Mesendoderm (in vitro differentiated cells): ENCODE results near the gene SLAIN2.

ENCODE experiments used
- DNase-seq: peaks from one replicate; pipeline ENCODE4 v3.0.0; 2013
- H2AK5ac ChIP-seq: 2 replicates; pipeline ENCODE4 v1.6.1; 2013; ENCODE audit warnings: low read length, inconsistent platforms
- H2BK120ac ChIP-seq: 2 replicates; pipeline ENCODE4 v1.6.1; 2013; ENCODE audit warnings: low read depth, mild to moderate bottlenecking, low read length, moderate library complexity, mixed read lengths
- H2BK15ac ChIP-seq: replicated peaks from 2 replicates; pipeline ENCODE4 v1.6.1; 2013; ENCODE audit warnings: low read depth, mild to moderate bottlenecking, moderate library complexity
- H2BK5ac ChIP-seq: 2 replicates; pipeline ENCODE4 v1.6.1; 2013; ENCODE audit warnings: low read length, inconsistent platforms
- H3K18ac ChIP-seq: 2 replicates; pipeline ENCODE4 v1.6.1; 2013; ENCODE audit warnings: mild to moderate bottlenecking, low read length, mixed read lengths
- H3K23ac ChIP-seq: one replicate; pipeline ENCODE4 v1.6.1; 2013; ENCODE audit warnings: low read length
- H3K27ac ChIP-seq: 2 replicates; pipeline ENCODE4 v1.5.1; 2013; ENCODE audit warnings: low read depth, mild to moderate bottlenecking, inconsistent platforms, low read length, moderate library complexity
- H3K27me3 ChIP-seq: 2 replicates; pipeline ENCODE4 v1.6.1; 2013; ENCODE audit warnings: low read length, control low read depth, mild to moderate bottlenecking, inconsistent platforms; ENCODE audit not compliant: insufficient read depth, poor library complexity
- H3K36me3 ChIP-seq: 2 replicates; pipeline ENCODE4 v1.6.1; 2013; ENCODE audit warnings: low read length, inconsistent platforms; ENCODE audit not compliant: control insufficient read depth, insufficient read depth
- H3K4ac ChIP-seq: one replicate; pipeline ENCODE4 v1.6.1; 2013; ENCODE audit warnings: low read depth, mild to moderate bottlenecking, low read length, moderate library complexity
- H3K4me1 ChIP-seq: 2 replicates; pipeline ENCODE4 v1.6.1; 2013; ENCODE audit warnings: low read depth, low read length, inconsistent platforms; ENCODE audit not compliant: control insufficient read depth
- H3K4me2 ChIP-seq: 2 replicates; pipeline ENCODE4 v1.6.1; 2013; ENCODE audit warnings: low read length
- H3K4me3 ChIP-seq: 2 replicates; pipeline ENCODE4 v1.5.1; 2013; ENCODE audit warnings: mild to moderate bottlenecking, low read length
- H3K56ac ChIP-seq: one replicate; pipeline ENCODE4 v1.6.1; 2013; ENCODE audit warnings: low read length
- H3K79me1 ChIP-seq: 2 replicates; pipeline ENCODE4 v1.6.1; 2013; ENCODE audit warnings: low read length, inconsistent platforms
- H3K79me2 ChIP-seq: 2 replicates; pipeline ENCODE4 v1.6.1; 2013; ENCODE audit warnings: mild to moderate bottlenecking, low read length; ENCODE audit not compliant: control insufficient read depth, insufficient read depth
- H3K9ac ChIP-seq: 2 replicates; pipeline ENCODE4 v1.6.1; 2013; ENCODE audit warnings: low read length, inconsistent platforms
- H4K5ac ChIP-seq: one replicate; pipeline ENCODE4 v1.6.1; 2013; ENCODE audit warnings: low read length
- H4K8ac ChIP-seq: one replicate; pipeline ENCODE4 v1.6.1; 2013; ENCODE audit warnings: low read depth, mild to moderate bottlenecking, control low read depth, low read length, moderate library complexity
- WGBS: extraction: QIAGEN DNeasy Blood & Tissue Kit; methylation state at CpG from one replicate; pipeline ENCODE4 v1.1.7; 2013; ENCODE audit warnings: low lambda C conversion rate, missing lambda C conversion rate; ENCODE audit not compliant: insufficient coverage; ENCODE audit errors: extremely low coverage; 5-methylcytosine and 5-hydroxymethylcytosine counted together

Gene SLAIN2

DNA sequence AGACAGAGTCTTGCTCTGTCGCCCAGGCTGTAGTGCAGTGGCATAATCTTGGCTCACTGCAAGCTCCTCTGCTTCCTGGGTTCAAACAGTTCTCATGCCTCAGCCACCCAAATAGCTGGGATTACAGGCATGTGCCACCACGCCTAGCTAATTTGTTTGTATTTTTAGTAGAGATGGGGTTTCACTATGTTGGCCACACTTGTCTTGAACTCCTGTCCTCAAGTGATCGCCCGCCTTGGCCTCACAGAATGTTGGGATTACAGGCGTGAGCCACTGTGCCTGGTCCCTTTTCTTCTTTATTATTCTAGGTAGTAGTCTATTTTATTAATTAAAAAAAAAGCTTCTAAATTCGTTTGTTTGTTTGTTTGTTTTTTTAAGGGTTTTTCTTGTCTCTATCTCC, 59.1 kb downstream of the SLAIN2 start:
- no peak overlapping the region for H3K4me3 ChIP-seq

DNA sequence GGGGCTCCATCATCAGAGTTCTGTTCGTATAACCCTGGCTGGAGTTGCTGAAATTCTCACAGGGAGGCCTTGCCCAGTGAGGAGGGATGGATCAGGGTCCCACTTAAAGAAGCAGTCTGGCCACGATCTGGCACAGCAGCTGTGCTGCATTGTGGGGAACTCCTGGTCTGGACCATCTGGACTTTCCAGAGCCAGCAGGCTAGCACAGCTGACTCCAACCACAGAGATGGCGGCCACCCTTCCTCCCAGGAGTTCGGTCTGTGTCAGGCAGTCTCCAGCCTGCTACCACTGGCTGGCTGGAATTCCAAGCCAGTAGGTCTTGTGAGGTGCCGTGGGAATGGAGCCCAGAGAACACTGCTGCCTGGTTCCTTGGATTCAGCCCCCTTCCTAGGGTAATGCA, 62.0 kb downstream of the SLAIN2 start:
- H3K9ac ChIP-seq = no peak overlapping the region
- H2AK5ac ChIP-seq = no peak overlapping the region
- no peak overlapping the region for H3K23ac ChIP-seq
- no peak overlapping the region for H2BK5ac ChIP-seq
- no peak overlapping the region for H3K27ac ChIP-seq
- no peaks in the 10 kb centered on the region for H3K27me3 ChIP-seq
- no peak overlapping the region for H2BK120ac ChIP-seq
- no peaks in the 10 kb centered on the region for H3K4me1 ChIP-seq
- H4K8ac ChIP-seq = no peak overlapping the region
- H3K79me1 ChIP-seq = no peaks in the 10 kb centered on the region
- no peak overlapping the region for H2BK15ac ChIP-seq
- no peaks in the 10 kb centered on the region for H3K79me2 ChIP-seq
- H3K4ac ChIP-seq = no peak overlapping the region
- no peaks in the 10 kb centered on the region for H3K36me3 ChIP-seq
- H4K5ac ChIP-seq = no peak overlapping the region
- H3K56ac ChIP-seq = no peak overlapping the region
- no peak overlapping the region for H3K4me2 ChIP-seq
- no CpG with 5 or more reads among the region's 5 CpGs for WGBS
- H3K18ac ChIP-seq = no peak overlapping the region
- H3K4me3 ChIP-seq = no peak overlapping the region
- DNase-seq = no peak

More for the DNA sequence above, 59.1 kb downstream of the SLAIN2 start:
- Histone ChIP-seq H2AK5ac (no peak overlapping the region), H3K56ac (no peak overlapping the region), H3K27me3 (no peaks in the 10 kb centered on the region), H3K9ac (no peak overlapping the region), H2BK15ac (no peak overlapping the region), H3K79me1 (no peaks in the 10 kb centered on the region), H3K4me2 (no peak overlapping the region), H3K18ac (no peak overlapping the region), H3K36me3 (no peaks in the 10 kb centered on the region), H3K27ac (no peak overlapping the region), H4K5ac (no peak overlapping the region), H3K4ac (no peak overlapping the region), H2BK120ac (no peak overlapping the region), H3K23ac (no peak overlapping the region), H2BK5ac (no peak overlapping the region), H3K4me1 (no peaks in the 10 kb centered on the region), H3K79me2 (no peaks in the 10 kb centered on the region), H4K8ac (no peak overlapping the region)
- no CpG with 5 or more reads among the region's 6 CpGs for WGBS
- no peak for DNase-seq

DNA sequence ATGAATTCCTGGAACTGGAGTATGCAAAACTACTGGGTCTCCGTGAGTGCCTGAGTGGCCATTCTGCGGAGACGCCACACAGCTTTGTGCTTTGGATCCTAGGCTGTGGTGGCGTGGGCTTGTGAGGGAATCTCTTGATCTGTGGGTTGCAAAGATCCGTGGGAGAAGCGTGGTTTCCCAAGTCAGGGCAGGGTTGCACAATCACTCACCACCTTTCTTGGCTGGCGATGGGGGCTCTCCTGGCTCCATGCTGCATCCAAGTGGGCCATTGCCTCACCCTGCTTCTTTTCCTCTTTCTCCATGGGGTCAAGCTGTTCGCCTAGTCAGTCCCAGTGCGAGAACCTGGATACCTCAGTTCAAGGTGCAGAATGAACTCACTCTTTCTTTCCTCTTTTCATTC, 62.5 kb downstream of the SLAIN2 start:
- H4K5ac ChIP-seq = no peak overlapping the region
- no peak overlapping the region for H2BK5ac ChIP-seq
- WGBS = no CpG with 5 or more reads among the region's 9 CpGs
- H3K27ac ChIP-seq = no peak overlapping the region
- no peaks in the 10 kb centered on the region for H3K4me1 ChIP-seq
- H3K56ac ChIP-seq = no peak overlapping the region
- no peak overlapping the region for H3K4ac ChIP-seq
- H3K36me3 ChIP-seq = no peaks in the 10 kb centered on the region
- no peak overlapping the region for H3K23ac ChIP-seq
- no peak for DNase-seq
- H2BK120ac ChIP-seq = no peak overlapping the region
- no peak overlapping the region for H3K18ac ChIP-seq
- H2AK5ac ChIP-seq = no peak overlapping the region
- H4K8ac ChIP-seq = no peak overlapping the region
- no peak overlapping the region for H3K4me2 ChIP-seq
- no peak overlapping the region for H3K9ac ChIP-seq
- no peaks in the 10 kb centered on the region for H3K79me2 ChIP-seq
- no peak overlapping the region for H2BK15ac ChIP-seq
- H3K79me1 ChIP-seq = no peaks in the 10 kb centered on the region
- H3K27me3 ChIP-seq = no peaks in the 10 kb centered on the region
- no peak overlapping the region for H3K4me3 ChIP-seq

DNA sequence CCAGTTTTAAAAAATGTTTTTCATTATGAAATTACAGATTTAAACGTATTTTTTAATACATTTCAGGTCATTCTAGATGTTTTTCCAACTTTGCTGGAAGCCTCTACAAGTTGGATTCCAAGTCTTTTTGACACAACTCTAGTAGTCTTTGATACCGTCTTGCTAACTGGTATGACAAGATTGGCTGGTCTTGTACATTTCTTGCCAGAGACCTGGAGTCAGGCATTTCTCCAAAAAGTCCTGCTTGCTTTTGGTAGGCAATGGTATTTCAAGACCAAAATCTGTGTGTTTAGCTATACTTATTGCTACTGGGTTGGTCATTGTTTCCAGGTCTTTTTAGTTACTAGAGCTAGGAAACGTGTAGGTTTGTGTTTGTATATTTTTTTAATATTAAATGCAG, 64.6 kb downstream of the SLAIN2 start:
- H3K4me3 ChIP-seq = no peak overlapping the region
- H2AK5ac ChIP-seq = no peak overlapping the region
- no peaks in the 10 kb centered on the region for H3K27me3 ChIP-seq
- no peaks in the 10 kb centered on the region for H3K36me3 ChIP-seq
- H3K4me1 ChIP-seq = no peaks in the 10 kb centered on the region
- no peak for DNase-seq
- no peak overlapping the region for H3K18ac ChIP-seq
- H3K23ac ChIP-seq = no peak overlapping the region
- no peak overlapping the region for H4K5ac ChIP-seq
- no peak overlapping the region for H3K4me2 ChIP-seq
- no peak overlapping the region for H3K4ac ChIP-seq
- H4K8ac ChIP-seq = no peak overlapping the region
- no peak overlapping the region for H3K9ac ChIP-seq
- no peak overlapping the region for H2BK5ac ChIP-seq
- no peak overlapping the region for H3K56ac ChIP-seq
- H2BK15ac ChIP-seq = no peak overlapping the region
- no peaks in the 10 kb centered on the region for H3K79me2 ChIP-seq
- WGBS = no CpG with 5 or more reads among the region's 3 CpGs
- no peaks in the 10 kb centered on the region for H3K79me1 ChIP-seq
- H2BK120ac ChIP-seq = no peak overlapping the region
- no peak overlapping the region for H3K27ac ChIP-seq

DNA sequence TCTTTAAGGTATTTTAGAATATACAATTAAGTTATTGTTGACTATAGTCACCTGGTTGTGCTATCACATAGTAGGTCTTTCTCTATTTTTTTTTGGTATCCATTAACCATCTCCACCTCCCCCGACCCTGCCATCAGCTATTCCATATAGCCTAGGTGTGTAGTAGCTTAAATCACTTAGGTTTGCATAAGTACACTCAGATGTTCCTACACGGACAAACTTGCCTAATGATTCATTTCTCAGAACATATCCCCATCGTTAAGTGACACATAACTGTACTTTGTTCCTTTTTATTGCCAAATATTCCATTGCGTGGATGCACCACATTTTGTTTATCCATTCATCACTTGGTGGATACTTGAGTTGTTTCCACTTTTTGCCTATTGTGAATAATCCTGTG, 67.9 kb downstream of the SLAIN2 start:
- H2BK5ac ChIP-seq = no peak overlapping the region
- no peaks in the 10 kb centered on the region for H3K79me1 ChIP-seq
- WGBS = no CpG with 5 or more reads among the region's 4 CpGs
- H2AK5ac ChIP-seq = no peak overlapping the region
- no peak overlapping the region for H2BK120ac ChIP-seq
- H3K23ac ChIP-seq = no peak overlapping the region
- no peak overlapping the region for H4K5ac ChIP-seq
- no peak overlapping the region for H3K4me3 ChIP-seq
- H4K8ac ChIP-seq = no peak overlapping the region
- no peak overlapping the region for H3K56ac ChIP-seq
- DNase-seq = no peak
- H3K27ac ChIP-seq = no peak overlapping the region
- no peaks in the 10 kb centered on the region for H3K36me3 ChIP-seq
- H3K27me3 ChIP-seq = no peaks in the 10 kb centered on the region
- H3K9ac ChIP-seq = no peak overlapping the region
- no peak overlapping the region for H2BK15ac ChIP-seq
- no peak overlapping the region for H3K18ac ChIP-seq
- H3K4me2 ChIP-seq = no peak overlapping the region
- no peak overlapping the region for H3K4ac ChIP-seq
- H3K4me1 ChIP-seq = no peaks in the 10 kb centered on the region
- H3K79me2 ChIP-seq = no peaks in the 10 kb centered on the region

DNA sequence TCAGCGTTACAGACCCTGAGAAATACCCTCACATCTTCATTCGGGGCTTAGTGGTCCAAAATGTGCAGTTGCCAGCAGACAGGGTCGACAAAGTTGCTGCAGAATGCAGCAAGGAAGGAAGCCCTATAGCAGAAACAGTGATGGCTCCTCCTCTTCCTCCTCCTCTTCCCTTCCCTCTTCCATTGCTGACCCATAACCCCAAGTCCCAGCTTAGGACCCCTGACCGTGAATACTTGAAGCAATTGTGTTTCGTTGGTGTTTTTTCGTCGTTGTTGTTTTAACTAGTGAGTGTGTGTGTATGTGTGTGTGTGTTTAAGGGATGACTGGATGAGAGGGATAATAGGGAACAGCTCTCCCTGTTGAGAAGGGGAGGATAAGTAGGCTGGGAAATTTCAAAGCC, 69.5 kb downstream of the SLAIN2 start:
- H3K36me3 ChIP-seq = no peaks in the 10 kb centered on the region
- no peaks in the 10 kb centered on the region for H3K79me2 ChIP-seq
- no peak for DNase-seq
- no peak overlapping the region for H3K27ac ChIP-seq
- no peak overlapping the region for H2AK5ac ChIP-seq
- no peak overlapping the region for H4K5ac ChIP-seq
- no peak overlapping the region for H2BK5ac ChIP-seq
- no peak overlapping the region for H3K56ac ChIP-seq
- no peak overlapping the region for H2BK120ac ChIP-seq
- no peak overlapping the region for H3K23ac ChIP-seq
- H3K18ac ChIP-seq = no peak overlapping the region
- no peak overlapping the region for H3K9ac ChIP-seq
- no peak overlapping the region for H3K4ac ChIP-seq
- H3K4me3 ChIP-seq = no peak overlapping the region
- no peak overlapping the region for H2BK15ac ChIP-seq
- no peaks in the 10 kb centered on the region for H3K79me1 ChIP-seq
- H3K4me2 ChIP-seq = no peak overlapping the region
- WGBS = 100% methylated on average over 2 of the region's 7 CpGs
- no peaks in the 10 kb centered on the region for H3K4me1 ChIP-seq
- H4K8ac ChIP-seq = no peak overlapping the region
- H3K27me3 ChIP-seq = no peaks in the 10 kb centered on the region
